BLaER1 treated with 17β-estradiol and CSF1 and Interleukin-3, amounts not matched to agents 10 nM and 100 nM (cell line): ENCODE data around the gene AASDH.

Experiments used
- H3K27ac ChIP-seq, 11 experiments: shearing (Covaris generic); formaldehyde crosslinking; 2 replicates each; pipeline ENCODE4 v1.8.1; 2022
- H3K27me3 ChIP-seq, 11 experiments: shearing (Covaris generic); formaldehyde crosslinking; 2 replicates each; pipeline ENCODE4 v1.8.1; 2022
- H3K36me3 ChIP-seq, 11 experiments: shearing (Covaris generic); formaldehyde crosslinking; 2 replicates each; pipeline ENCODE4 v1.8.1; 2022
- H3K4me1 ChIP-seq, 10 experiments: shearing (Covaris generic); formaldehyde crosslinking; 2 replicates each; pipeline ENCODE4 v1.8.1; 2022
- H3K4me2 ChIP-seq, 11 experiments: shearing (Covaris generic); formaldehyde crosslinking; 2 replicates each; pipeline ENCODE4 v1.8.1; 2022
- H3K4me3 ChIP-seq, 10 experiments: shearing (Covaris generic); formaldehyde crosslinking; 2 replicates each; pipeline ENCODE4 v1.8.1; 2022
- H3K9ac ChIP-seq, 11 experiments: shearing (Covaris generic); formaldehyde crosslinking; 2 replicates each; pipeline ENCODE4 v1.8.1; 2022
- H3K9me3 ChIP-seq, 11 experiments: shearing (Covaris generic); formaldehyde crosslinking; replicated peaks in 1 of 11; 2 replicates each; pipeline ENCODE4 v1.8.1; 2022
- H4K20me1 ChIP-seq, 11 experiments: shearing (Covaris generic); formaldehyde crosslinking; 2 replicates each; pipeline ENCODE4 v1.8.1; 2022
- Cebpa-rat ChIP-seq, 11 experiments: shearing (Covaris generic); IDR thresholded peaks; 2 replicates each; pipeline ENCODE4 v1.8.1; 2022

The AASDH gene

GRCh38 chr4:56342746-56343145, 44.5 kb downstream of the AASDH start:
- H3K4me3 ChIP-seq = no peak overlapping the region
- H3K27me3 ChIP-seq = no peaks in the 10 kb centered on the region
- H3K27ac ChIP-seq = no peak overlapping the region
- TF ChIP-seq Cebpa-rat (IDR thresholded peaks at IDR 0.05) = no peak
- no peak overlapping the region for H3K9ac ChIP-seq
- no peaks in the 10 kb centered on the region for H4K20me1 ChIP-seq
- H3K36me3 ChIP-seq = peaks cover 5 to 35% (median 18%) of the 10 kb centered on the region in 11 experiments; a peak in 20 of 22 replicates
- peaks cover 0 to 4% (median 2%) of the 10 kb centered on the region in 11 experiments; a peak in 9 of 22 replicates for H3K9me3 ChIP-seq
- H3K4me2 ChIP-seq = no peak overlapping the region
- peaks cover 0 to 12% (median 0%) of the 10 kb centered on the region in 10 experiments; a peak in 3 of 20 replicates for H3K4me1 ChIP-seq

- H3K9me3 ChIP-seq = no peaks in the 10 kb centered on the region; a peak in 1 of 22 replicates
- no peak overlapping the region for H3K9ac ChIP-seq
These were observed 56.6 kb downstream of the AASDH start for GRCh38 chr4:56330691-56331090.

GRCh38 chr4:56326363-56326762, 60.9 kb downstream of the AASDH start:
- H3K4me1 ChIP-seq = peaks cover 0 to 6% (median 0%) of the 10 kb centered on the region in 10 experiments; a peak in 2 of 20 replicates
- H3K9me3 ChIP-seq = no peaks in the 10 kb centered on the region
- no peak overlapping the region for H3K4me3 ChIP-seq
- TF ChIP-seq Cebpa-rat (IDR thresholded peaks at IDR 0.05) = no peak
- no peak overlapping the region for H3K9ac ChIP-seq
- peaks cover 4 to 83% (median 57%) of the 10 kb centered on the region in 11 experiments; a peak in 20 of 22 replicates for H3K36me3 ChIP-seq
- no peaks in the 10 kb centered on the region for H4K20me1 ChIP-seq
- H3K4me2 ChIP-seq = no peak overlapping the region
- H3K27ac ChIP-seq = no peak overlapping the region
- H3K27me3 ChIP-seq = no peaks in the 10 kb centered on the region

More at GRCh38 chr4:56330691-56331090, 56.6 kb downstream of the AASDH start:
- peaks cover 0 to 47% (median 25%) of the 10 kb centered on the region in 11 experiments; a peak in 18 of 22 replicates for H3K36me3 ChIP-seq
- H3K4me3 ChIP-seq = no peak overlapping the region
- H3K27ac ChIP-seq = no peak overlapping the region
- H4K20me1 ChIP-seq = no peaks in the 10 kb centered on the region
- no peak for TF ChIP-seq Cebpa-rat (IDR thresholded peaks at IDR 0.05)
- H3K4me1 ChIP-seq = peaks cover 0 to 6% (median 0%) of the 10 kb centered on the region in 10 experiments; a peak in 2 of 20 replicates
- H3K4me2 ChIP-seq = no peak overlapping the region
- H3K27me3 ChIP-seq = no peaks in the 10 kb centered on the region

GRCh38 chr4:56324011-56324610, 63.2 kb downstream of the AASDH start:
- H3K36me3 ChIP-seq = peaks cover 4 to 91% (median 57%) of the 10 kb centered on the region in 11 experiments; a peak in 20 of 22 replicates
- H4K20me1 ChIP-seq = no peaks in the 10 kb centered on the region
- no peak overlapping the region for H3K4me3 ChIP-seq
- no peak overlapping the region for H3K9ac ChIP-seq
- H3K27me3 ChIP-seq = no peaks in the 10 kb centered on the region
- H3K9me3 ChIP-seq = no peaks in the 10 kb centered on the region
- no peak overlapping the region for H3K27ac ChIP-seq
- H3K4me2 ChIP-seq = no peak overlapping the region
- no peak for TF ChIP-seq Cebpa-rat (IDR thresholded peaks at IDR 0.05)
- H3K4me1 ChIP-seq = peaks cover 0 to 6% (median 0%) of the 10 kb centered on the region in 10 experiments; a peak in 2 of 20 replicates

- Histone ChIP-seq H3K9ac (no peak overlapping the region), H3K36me3 (peaks cover 4 to 88% (median 53%) of the 10 kb centered on the region in 11 experiments; a peak in 20 of 22 replicates), H3K27me3 (no peaks in the 10 kb centered on the region), H4K20me1 (no peaks in the 10 kb centered on the region), H3K4me3 (no peak overlapping the region), H3K4me1 (no peaks in the 10 kb centered on the region), H3K9me3 (no peaks in the 10 kb centered on the region), H3K27ac (no peak overlapping the region), H3K4me2 (no peak overlapping the region)
- TF ChIP-seq Cebpa-rat (IDR thresholded peaks at IDR 0.05) = no peak
These were observed 64.0 kb downstream of the AASDH start for GRCh38 chr4:56323327-56323726.

GRCh38 chr4:56321251-56321650, 66.0 kb downstream of the AASDH start:
- no peak overlapping the region for H3K27ac ChIP-seq

GRCh38 chr4:56320293-56320692, 67.0 kb downstream of the AASDH start:
- Histone ChIP-seq H3K4me3 (no peak overlapping the region), H3K9ac (no peak overlapping the region), H4K20me1 (no peaks in the 10 kb centered on the region), H3K36me3 (peaks cover 7 to 86% (median 48%) of the 10 kb centered on the region in 11 experiments; a peak in 19 of 22 replicates), H3K4me2 (no peak overlapping the region), H3K9me3 (peaks cover 0 to 2% (median 0%) of the 10 kb centered on the region in 11 experiments; a peak in 2 of 22 replicates), H3K27ac (no peak overlapping the region), H3K27me3 (no peaks in the 10 kb centered on the region), H3K4me1 (no peaks in the 10 kb centered on the region)
- no peak for TF ChIP-seq Cebpa-rat (IDR thresholded peaks at IDR 0.05)

More at GRCh38 chr4:56321251-56321650, 66.0 kb downstream of the AASDH start:
- H4K20me1 ChIP-seq = no peaks in the 10 kb centered on the region
- H3K4me3 ChIP-seq = no peak overlapping the region
- H3K9me3 ChIP-seq = no peaks in the 10 kb centered on the region
- no peak for TF ChIP-seq Cebpa-rat (IDR thresholded peaks at IDR 0.05)
- H3K4me1 ChIP-seq = no peaks in the 10 kb centered on the region
- H3K36me3 ChIP-seq = peaks cover 4 to 86% (median 47%) of the 10 kb centered on the region in 11 experiments; a peak in 19 of 22 replicates
- no peaks in the 10 kb centered on the region for H3K27me3 ChIP-seq
- H3K4me2 ChIP-seq = no peak overlapping the region
- H3K9ac ChIP-seq = no peak overlapping the region

- Histone ChIP-seq H3K27me3 (no peaks in the 10 kb centered on the region), H4K20me1 (no peaks in the 10 kb centered on the region), H3K27ac (no peak overlapping the region), H3K4me1 (no peaks in the 10 kb centered on the region), H3K36me3 (peaks cover 20 to 86% (median 50%) of the 10 kb centered on the region in 11 experiments), H3K4me3 (no peak overlapping the region), H3K9ac (no peak overlapping the region), H3K9me3 (peaks cover 0 to 16% (median 6%) of the 10 kb centered on the region in 11 experiments; a peak in 8 of 22 replicates), H3K4me2 (no peak overlapping the region)
- no peak for TF ChIP-seq Cebpa-rat (IDR thresholded peaks at IDR 0.05)
These were observed 68.7 kb downstream of the AASDH start for GRCh38 chr4:56318555-56318954.

- Histone ChIP-seq H3K36me3 (peaks cover 27 to 86% (median 51%) of the 10 kb centered on the region in 11 experiments), H3K9me3 (peaks cover 0 to 16% (median 6%) of the 10 kb centered on the region in 11 experiments; a peak in 8 of 22 replicates), H3K4me1 (no peaks in the 10 kb centered on the region), H4K20me1 (no peaks in the 10 kb centered on the region), H3K9ac (no peak overlapping the region), H3K27ac (no peak overlapping the region), H3K4me3 (no peak overlapping the region), H3K27me3 (no peaks in the 10 kb centered on the region), H3K4me2 (no peak overlapping the region)
- no peak for TF ChIP-seq Cebpa-rat (IDR thresholded peaks at IDR 0.05)
These were observed 69.5 kb downstream of the AASDH start for GRCh38 chr4:56317749-56318148.
